Fibroblast of lung (primary cell): ENCODE measurements around the gene ZNF804B.

ENCODE experiments used
- CTCF ChIP-seq, 2 donors: IDR thresholded peaks in 1 of 2; conservative IDR thresholded peaks in 1 of 2; 1 replicate in 1 of 2; 2 replicates in 1 of 2; pipeline ENCODE4 v1.5.1; 2011 to 2012; ENCODE audit warnings: low read length in 2 of 2, control low read depth in 1 of 2, inconsistent platforms in 1 of 2, low read depth in 1 of 2, mild to moderate bottlenecking in 1 of 2
- EZH2 ChIP-seq: IDR thresholded peaks from 2 replicates; pipeline ENCODE4 v1.5.1; 2012; ENCODE audit warnings: low read length, control low read depth, mild to moderate bottlenecking; ENCODE audit errors: missing control alignments

GRCh38 chr7:89017695-89018094, 258.2 kb downstream of the ZNF804B start:
- TF ChIP-seq CTCF (conservative IDR thresholded peaks at IDR 0.05 in 1 of 2, IDR thresholded peaks at IDR 0.05 in 1 of 2; ENCODE audit: low read depth in 1 of 2, low read length in 2 of 2) (no peak), EZH2 (no peak)
